ENCODE data around the gene KRT80.

The KRT80 gene

GRCh38 chr12:52139147-52139546 lies 52.7 kb downstream of the KRT80 start:
- H3K4me3 ChIP-seq (replicated peaks; ENCODE audit: insufficient read depth, low read length) = no peak overlapping the region
- H3K27me3 ChIP-seq (ENCODE audit: insufficient read depth, poor library complexity, severe bottlenecking) = no peaks in the 10 kb centered on the region
- no peak for TF ChIP-seq POLR2AphosphoS5 (IDR thresholded peaks at IDR 0.05; ENCODE audit: low read depth)
- TF ChIP-seq CTCF (IDR thresholded peaks at IDR 0.05; ENCODE audit: insufficient read depth, low read length) = no peak
- TF ChIP-seq REST (IDR thresholded peaks at IDR 0.05; ENCODE audit: insufficient replicate concordance, low read depth) = no peak
- no peak for TF ChIP-seq SPI1 (IDR thresholded peaks at IDR 0.05; ENCODE audit: borderline replicate concordance, low read depth)
- H3K27ac ChIP-seq (replicated peaks) = no peak overlapping the region
- DNase-seq (ENCODE audit: low read depth in 1 of 2, low spot score in 1 of 2) = no peak

GRCh38 chr12:52137746-52138145 lies 54.1 kb downstream of the KRT80 start:
- TF ChIP-seq POLR2AphosphoS5 (IDR thresholded peaks at IDR 0.05; ENCODE audit: low read depth) (no peak), GABPA (IDR thresholded peaks at IDR 0.05; ENCODE audit: low read depth) (no peak), SPI1 (IDR thresholded peaks at IDR 0.05; ENCODE audit: borderline replicate concordance, low read depth) (no peak), CTCF (IDR thresholded peaks at IDR 0.05; ENCODE audit: insufficient read depth, low read length) (no peak), REST (IDR thresholded peaks at IDR 0.05; ENCODE audit: insufficient replicate concordance, low read depth) (no peak)
- no peak for DNase-seq (ENCODE audit: low read depth in 1 of 2, low spot score in 1 of 2)
- H3K27me3 ChIP-seq (ENCODE audit: insufficient read depth, poor library complexity, severe bottlenecking) = no peaks in the 10 kb centered on the region
- no peak overlapping the region for H3K27ac ChIP-seq (replicated peaks)
- H3K4me3 ChIP-seq (replicated peaks; ENCODE audit: insufficient read depth, low read length) = no peak overlapping the region

- Histone ChIP-seq H3K27ac (replicated peaks) (no peak overlapping the region), H3K4me3 (replicated peaks; ENCODE audit: insufficient read depth, low read length) (no peak overlapping the region), H3K27me3 (ENCODE audit: insufficient read depth, poor library complexity, severe bottlenecking) (no peaks in the 10 kb centered on the region)
- TF ChIP-seq REST (IDR thresholded peaks at IDR 0.05; ENCODE audit: insufficient replicate concordance, low read depth) (no peak), SPI1 (IDR thresholded peaks at IDR 0.05; ENCODE audit: borderline replicate concordance, low read depth) (no peak), CTCF (IDR thresholded peaks at IDR 0.05; ENCODE audit: insufficient read depth, low read length) (no peak), GABPA (IDR thresholded peaks at IDR 0.05; ENCODE audit: low read depth) (no peak)
- DNase-seq (ENCODE audit: low read depth in 1 of 2, low spot score in 1 of 2) = no peak
Observed at GRCh38 chr12:52132754-52133161, 59.1 kb downstream of the KRT80 start.

All from HL-60 (cell line).